ENCODE data around the gene ZSCAN23. TPM values are rescaled to one million over a fixed set of nuclear protein-coding genes. Genes with fewer than 3 reads are reported as not detected.

ZSCAN23 gene
- total RNA-seq, 1 donor from 2014 or later = 0.50 TPM

GRCh38 chr6:28393912-28394662 is 49.2 kb downstream of the ZSCAN23 start:
- H3K9me3 Mint-ChIP-seq = peaks cover 7% of the 10 kb centered on the region
- H3K4me3 Mint-ChIP-seq (ENCODE audit: low read depth) = no peak overlapping the region
- DNase-seq (ENCODE audit: low spot score) = no peak
- H3K36me3 Mint-ChIP-seq (ENCODE audit: low read depth) = peaks cover 80% of the 10 kb centered on the region
- intact Hi-C loops (cut with micrococcal nuclease) = no loop called here
- no peaks in the 10 kb centered on the region for H3K27me3 Mint-ChIP-seq (ENCODE audit: low read depth)
- H3K27ac Mint-ChIP-seq = no peak overlapping the region
- peaks cover 30% of the 10 kb centered on the region for H3K4me1 Mint-ChIP-seq (ENCODE audit: low read depth)

- intact Hi-C loops (cut with micrococcal nuclease) = no loop called here
- peaks cover 10% of the 10 kb centered on the region for H3K4me1 Mint-ChIP-seq (ENCODE audit: low read depth)
- H3K9me3 Mint-ChIP-seq = peaks cover 7% of the 10 kb centered on the region
- DNase-seq (ENCODE audit: low spot score) = no peak
- H3K27me3 Mint-ChIP-seq (ENCODE audit: low read depth) = no peaks in the 10 kb centered on the region
- H3K36me3 Mint-ChIP-seq (ENCODE audit: low read depth) = peaks cover 82% of the 10 kb centered on the region
- H3K27ac Mint-ChIP-seq = no peak overlapping the region
- H3K4me3 Mint-ChIP-seq (ENCODE audit: low read depth) = no peak overlapping the region
Measured at GRCh38 chr6:28390688-28391087, 52.6 kb downstream of the ZSCAN23 start.

- Mint-ChIP-seq H3K27me3 (ENCODE audit: low read depth) (no peaks in the 10 kb centered on the region), H3K4me1 (ENCODE audit: low read depth) (peaks cover 13% of the 10 kb centered on the region), H3K27ac (no peak overlapping the region), H3K4me3 (ENCODE audit: low read depth) (no peak overlapping the region), H3K36me3 (ENCODE audit: low read depth) (peaks cover 88% of the 10 kb centered on the region), H3K9me3 (peaks cover 6% of the 10 kb centered on the region)
- DNase-seq (ENCODE audit: low spot score) = no peak
- intact Hi-C loops (cut with micrococcal nuclease) = no loop called here
Measured at GRCh38 chr6:28384143-28384533, 59.2 kb downstream of the ZSCAN23 start.

GRCh38 chr6:28383235-28384142 is 59.8 kb downstream of the ZSCAN23 start:
- Mint-ChIP-seq H3K9me3 (peaks cover 6% of the 10 kb centered on the region), H3K27ac (no peak overlapping the region), H3K4me1 (ENCODE audit: low read depth) (peaks cover 13% of the 10 kb centered on the region), H3K4me3 (ENCODE audit: low read depth) (peak overlapping the region; percentile 60), H3K27me3 (ENCODE audit: low read depth) (no peaks in the 10 kb centered on the region), H3K36me3 (ENCODE audit: low read depth) (peaks cover 83% of the 10 kb centered on the region)
- intact Hi-C loops (cut with micrococcal nuclease) = no loop called here
- peak; percentile 23 for DNase-seq (ENCODE audit: low spot score)

Other genes with a start within 250 kb of the ZSCAN23 start
- 9.7 and 10.8 TPM in 2 replicates for gene ZSCAN9, start 218.2 kb downstream of the ZSCAN23 start, total RNA-seq
- gene ZKSCAN4, start 191.2 kb downstream of the ZSCAN23 start, total RNA-seq = 4.6 and 5.0 TPM in 2 replicates
- not detected in 2 replicates for gene NKAPL, start 184.2 kb downstream of the ZSCAN23 start, total RNA-seq
- 6.1 and 7.7 TPM in 2 replicates for gene ZSCAN26, start 176.3 kb downstream of the ZSCAN23 start, total RNA-seq
- gene PGBD1, start 161.9 kb downstream of the ZSCAN23 start, total RNA-seq = 3.4 and 3.8 TPM in 2 replicates
- gene ZSCAN31, start 107.3 kb downstream of the ZSCAN23 start, total RNA-seq = 1.5 and 1.9 TPM in 2 replicates
- 3.5 TPM in 2 replicates for gene ZKSCAN3, start 93.5 kb downstream of the ZSCAN23 start, total RNA-seq
- 5.3 and 5.7 TPM in 2 replicates for gene ZSCAN12, start 43.7 kb downstream of the ZSCAN23 start, total RNA-seq
- not detected in 2 replicates for gene GPX6, start 72.3 kb upstream of the ZSCAN23 start, total RNA-seq
- not detected in 2 replicates for gene GPX5, start 82.4 kb upstream of the ZSCAN23 start, total RNA-seq

Data from activated T-helper 2 cell treated with anti-CD3 and anti-CD28 coated beads, Interferon-gamma antibody, Interleukin-2, Interleukin-4, amounts not matched to agents 10 μg/mL and 5 μg/mL and 100 μg/mL, durations not matched to agents 14 hours and 24 hours and 36 hours (primary cell).